NCI-H774 (cell line): ENCODE results near the gene NPAS2.
A peak's percentile ranks its signal among the peaks of the same experiment; 100 is the strongest.

Experiments used
- DNase-seq: peaks from one replicate; lab custom pipeline; 2025; lab: John Stamatoyannopoulos, UW

NPAS2 gene

GRCh38 chr2:101012054-101012705, 192.2 kb downstream of the NPAS2 start:
- DNase-seq = no peak

GRCh38 chr2:101012706-101013181, 192.8 kb downstream of the NPAS2 start:
- DNase-seq = peak; percentile 10

DNA sequence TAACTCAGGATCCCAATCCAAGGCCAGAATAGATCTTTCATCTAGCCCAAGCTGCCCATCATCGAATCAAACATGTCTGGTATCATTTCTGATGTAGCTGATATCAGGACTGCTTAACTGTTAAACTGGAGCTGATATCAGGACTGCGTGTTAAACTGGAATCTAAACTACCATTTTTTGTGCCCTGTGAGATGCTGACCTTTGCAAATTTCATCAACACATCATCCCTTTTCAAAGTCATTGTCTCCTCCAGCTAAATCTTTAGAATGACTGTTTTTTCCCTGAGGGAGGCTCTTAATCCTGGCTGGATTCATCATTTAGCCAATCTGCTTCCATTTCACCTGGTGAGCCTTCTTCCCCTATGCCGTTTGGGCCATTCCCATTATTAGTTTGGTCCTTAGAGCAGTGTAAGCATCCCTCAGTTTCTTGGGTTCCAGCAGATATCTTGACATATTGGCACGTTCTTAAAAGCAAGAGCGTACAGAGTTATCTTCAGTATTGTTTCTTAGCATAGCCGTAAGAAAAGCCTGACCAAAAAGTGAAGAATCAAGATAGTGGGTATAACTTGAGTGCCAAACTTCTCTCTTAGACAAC, 194.4 kb downstream of the NPAS2 start:
- no peak for DNase-seq

DNA sequence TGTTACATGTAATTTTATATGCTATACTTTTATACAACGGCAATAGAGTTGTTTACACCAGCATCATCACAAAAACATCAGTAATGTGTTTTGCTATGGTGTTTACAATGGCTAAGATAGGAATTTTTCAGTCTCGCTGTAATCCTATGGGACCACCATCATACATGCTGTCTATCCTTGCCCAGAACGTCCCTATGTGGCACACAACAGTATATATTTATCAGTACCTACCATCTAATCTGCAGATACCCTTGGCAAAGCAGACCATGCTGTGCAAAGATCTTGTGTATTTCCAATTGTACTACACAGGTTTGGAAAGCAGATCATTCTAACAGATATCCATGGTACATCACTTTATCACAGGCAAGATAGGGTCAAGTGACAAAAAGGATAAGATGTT, 197.4 kb downstream of the NPAS2 start:
- DNase-seq = no peak

DNA sequence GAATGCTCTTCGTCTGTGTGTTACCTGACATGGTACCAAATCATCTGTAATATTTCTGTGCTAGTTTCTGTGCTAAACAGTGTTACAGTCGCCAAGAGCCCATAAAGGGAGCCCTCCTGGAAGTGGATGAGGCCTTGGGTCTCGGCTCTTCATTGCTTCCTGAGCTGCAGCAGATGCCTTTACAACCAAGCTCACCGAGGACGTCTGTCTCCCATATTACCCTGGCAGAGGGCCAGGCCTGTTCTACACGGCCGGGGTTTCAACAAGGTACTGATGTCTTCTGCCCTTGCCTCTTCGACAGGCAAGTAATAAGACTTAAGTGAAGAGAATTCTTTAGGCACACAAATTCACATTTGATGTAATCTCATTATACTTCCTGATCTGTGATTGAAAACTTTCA, 199.0 kb downstream of the NPAS2 start:
- DNase-seq = no peak

DNA sequence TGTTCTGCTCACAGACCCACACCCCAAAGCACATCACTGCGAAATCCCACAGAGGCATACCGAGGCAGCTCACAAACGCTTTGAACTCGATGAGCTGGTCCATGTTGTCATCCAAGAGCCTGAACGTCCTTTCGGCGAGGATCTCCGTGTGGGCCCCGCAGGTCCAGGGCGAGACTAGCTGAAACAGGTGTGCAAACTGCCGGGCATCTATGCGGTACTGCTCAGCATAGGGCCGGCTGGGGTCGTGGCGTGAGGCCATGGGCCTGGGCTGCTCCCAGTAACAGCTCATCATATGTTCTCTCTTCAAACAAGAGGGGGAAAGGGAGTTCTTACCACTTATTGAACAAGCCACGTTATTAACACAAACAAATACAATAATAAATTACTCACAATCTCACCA, 202.3 kb downstream of the NPAS2 start:
- DNase-seq = no peak

DNA sequence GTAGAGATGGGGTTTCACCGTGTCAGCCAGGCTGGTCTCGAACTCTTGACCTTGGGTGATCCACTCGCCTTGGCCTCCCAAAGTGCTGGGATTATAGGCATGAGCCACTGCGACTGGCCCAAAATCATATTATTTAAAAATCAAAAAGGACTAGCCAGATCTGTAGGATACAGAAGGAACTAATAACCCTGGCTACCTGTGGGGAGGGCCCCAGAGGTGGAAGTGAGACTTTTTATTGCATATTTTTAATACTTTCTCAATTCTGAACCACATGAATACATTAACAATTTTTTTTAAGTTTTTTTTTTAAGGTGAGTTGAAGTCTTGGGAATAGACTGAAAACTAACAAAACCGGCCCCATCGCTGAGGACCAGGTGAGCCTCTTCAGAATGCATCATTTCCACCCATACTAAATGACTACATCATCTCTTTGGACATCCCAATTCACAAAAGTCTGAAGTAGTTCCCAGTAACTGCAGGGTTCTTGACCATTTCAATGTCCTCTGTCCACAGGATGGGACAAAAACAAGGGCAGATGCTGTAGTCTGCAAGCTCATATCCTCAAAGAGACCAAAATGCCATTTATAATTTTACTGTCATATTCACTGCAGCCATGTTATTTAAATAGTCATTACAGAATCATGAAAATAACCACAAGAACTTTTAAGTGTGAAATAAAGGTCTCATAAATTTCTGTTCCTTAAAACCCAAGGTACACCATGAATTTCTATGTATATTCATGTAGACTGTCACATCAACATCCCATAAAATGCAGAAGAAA, 203.6 kb downstream of the NPAS2 start:
- DNase-seq = no peak

DNA sequence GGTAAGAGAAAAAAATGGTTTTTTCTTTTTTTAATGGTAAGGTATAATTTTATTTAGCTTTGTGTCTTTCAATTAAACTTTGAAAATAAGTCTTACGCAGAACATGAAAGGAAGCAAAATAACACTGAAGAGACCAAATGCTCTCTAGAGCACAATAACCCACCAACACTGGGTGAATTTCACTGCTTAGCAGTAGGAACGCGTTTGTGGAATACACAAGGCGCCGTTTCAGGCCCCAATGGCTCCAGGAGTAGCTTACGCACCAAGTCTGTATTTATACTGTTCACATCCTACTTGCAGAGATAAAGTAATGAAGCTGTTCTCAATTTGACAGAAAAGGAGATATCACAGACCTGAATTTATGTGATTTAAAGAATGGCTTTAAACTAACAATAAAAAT, 205.6 kb downstream of the NPAS2 start:
- DNase-seq = no peak

DNA sequence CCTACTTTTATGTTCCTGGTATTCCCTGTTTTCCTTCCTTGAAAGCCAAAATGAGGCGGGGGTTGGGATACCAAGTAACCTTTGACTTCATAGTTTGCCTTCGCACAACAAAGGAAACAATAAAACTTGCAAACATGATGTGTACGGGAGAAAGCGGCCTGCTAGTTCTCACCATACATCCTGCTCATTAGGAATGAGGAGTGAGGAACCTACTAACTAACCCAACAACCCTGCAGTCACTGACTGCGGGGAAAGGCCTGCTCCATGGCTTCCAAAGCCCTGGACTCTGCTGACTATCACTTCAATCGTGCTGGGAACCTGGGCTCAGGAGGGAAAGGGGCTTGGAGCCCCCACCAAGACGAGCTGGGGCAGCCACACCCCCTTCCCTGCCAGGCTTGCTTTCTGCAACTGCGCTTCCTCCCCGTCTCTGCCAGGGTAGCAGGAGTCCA, 206.3 kb downstream of the NPAS2 start:
- no peak for DNase-seq

DNA sequence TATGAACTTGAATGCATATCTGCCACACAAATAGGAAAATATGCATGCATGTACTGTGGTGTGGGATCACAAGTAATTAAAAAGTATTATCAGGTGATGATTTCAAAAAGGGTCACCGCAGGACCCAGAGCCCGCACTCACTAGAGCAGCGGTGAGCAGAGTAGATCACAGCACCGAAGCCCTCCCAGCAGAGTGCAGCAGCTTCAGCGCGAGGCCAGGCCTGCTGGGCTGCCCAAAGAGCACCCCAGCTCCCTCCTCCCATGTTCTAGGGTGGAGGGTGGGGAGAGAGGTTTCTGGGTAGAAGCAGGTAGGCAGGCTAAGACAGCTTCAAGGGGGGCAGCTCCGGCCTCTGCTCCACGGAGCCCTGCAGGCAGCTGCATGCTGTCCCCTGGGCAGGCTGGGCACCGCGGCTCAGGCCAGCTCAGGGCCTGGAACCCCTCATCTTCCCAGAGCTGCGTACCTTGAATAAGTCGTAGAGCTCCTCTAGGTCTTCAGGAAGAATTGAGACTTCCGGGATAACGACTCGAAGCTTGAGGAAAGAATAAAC, 207.1 kb downstream of the NPAS2 start:
- DNase-seq = no peak

DNA sequence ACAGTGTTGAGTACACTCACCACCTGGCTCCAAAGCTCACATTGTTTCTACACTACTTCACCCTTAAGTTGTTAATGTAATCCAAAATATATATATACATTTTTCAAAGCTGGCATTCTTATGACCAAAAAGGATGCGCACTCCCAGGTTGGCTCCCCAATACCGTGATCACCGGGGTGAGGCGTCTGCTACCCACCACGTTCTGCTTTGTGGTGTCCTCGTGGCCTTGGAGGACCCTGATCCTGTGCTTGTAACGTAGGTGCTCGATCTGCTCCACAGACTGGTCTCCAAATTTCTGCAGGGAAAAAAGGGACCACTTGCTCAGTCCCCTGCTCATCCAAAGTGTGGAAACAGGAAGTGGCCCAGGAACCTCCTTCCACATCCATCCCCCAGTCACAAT, 207.9 kb downstream of the NPAS2 start:
- no peak for DNase-seq

DNA sequence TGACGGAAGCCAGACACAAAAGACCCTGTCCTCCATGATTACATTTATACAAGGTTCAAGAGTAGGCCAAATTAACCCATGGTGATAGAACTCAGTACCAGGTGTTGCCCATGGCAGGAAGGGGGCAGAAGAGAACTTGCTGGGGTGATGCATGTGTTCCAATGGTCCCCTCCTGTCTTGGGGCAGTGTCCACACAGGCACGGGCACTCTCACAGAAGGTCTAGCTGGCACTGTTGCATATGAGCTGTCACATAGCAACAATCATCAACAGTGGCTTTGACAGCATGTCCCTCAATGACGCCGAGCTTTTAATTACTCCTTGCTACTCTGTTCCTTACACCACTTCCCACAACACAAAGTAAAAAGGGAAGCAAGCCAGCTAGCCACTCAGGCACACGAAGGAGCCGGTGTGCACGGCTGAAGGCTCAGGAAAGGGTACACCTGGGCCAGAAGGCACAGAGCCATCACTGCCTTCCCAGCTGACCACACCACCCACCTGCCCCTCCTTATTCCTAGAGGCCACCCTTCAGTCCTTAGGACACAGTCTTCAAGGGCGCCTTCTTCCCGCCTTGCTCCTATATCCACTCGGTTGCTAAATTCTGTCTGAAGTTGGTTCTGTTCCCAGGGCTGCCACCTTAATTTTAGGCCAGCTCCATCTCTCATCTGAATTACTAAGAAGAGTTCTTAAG, 211.1 kb downstream of the NPAS2 start:
- DNase-seq = no peak

GRCh38 chr2:101032084-101032776, 212.3 kb downstream of the NPAS2 start:
- no peak for DNase-seq

DNA sequence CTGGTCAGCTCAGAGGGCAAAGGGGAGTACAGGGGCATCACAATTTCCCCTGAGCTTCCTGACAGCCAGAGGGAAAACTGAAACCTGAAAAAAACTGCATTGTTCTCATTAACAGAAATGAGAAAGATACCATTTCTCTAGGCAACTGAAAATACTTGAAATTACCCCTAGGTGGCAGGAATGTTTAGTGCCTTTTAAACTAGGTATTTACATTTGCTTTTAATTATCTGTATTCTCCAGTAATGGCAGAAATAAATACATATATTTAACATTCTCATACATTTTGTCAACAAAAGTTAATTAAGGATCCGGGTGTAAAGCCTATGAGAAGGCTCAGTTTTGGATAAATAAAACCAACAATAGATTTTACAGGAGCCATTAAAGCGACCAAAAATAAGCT, 216.6 kb downstream of the NPAS2 start:
- DNase-seq = no peak

DNA sequence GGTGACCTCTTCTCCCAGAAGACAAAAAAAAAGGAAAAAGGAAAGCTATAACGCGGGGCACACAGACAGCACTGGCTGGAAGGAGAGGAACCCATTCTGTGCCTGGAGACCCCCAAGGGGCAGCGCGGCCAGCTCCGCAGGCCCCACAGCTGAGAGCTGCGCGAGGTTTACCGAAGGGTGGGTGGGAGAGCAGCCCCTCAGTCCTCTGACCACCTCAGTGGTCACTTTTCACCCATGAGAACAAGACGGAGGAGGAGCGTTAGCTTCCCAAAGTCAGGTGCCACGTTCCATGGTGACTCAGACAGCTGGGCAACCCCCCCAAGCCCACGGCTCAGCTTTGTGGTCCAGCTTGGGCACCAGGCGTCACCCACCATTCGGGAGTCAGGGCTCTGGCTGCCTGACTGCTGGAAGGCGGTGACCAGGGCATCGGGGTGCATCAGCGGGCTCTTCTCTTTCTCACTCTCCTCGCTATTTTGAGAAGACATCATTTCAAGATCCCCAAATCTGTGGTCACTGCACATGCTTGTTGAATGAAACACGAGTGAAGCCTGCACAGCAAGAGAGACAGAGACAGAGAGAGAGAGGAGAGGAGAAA, 217.3 kb downstream of the NPAS2 start:
- no peak for DNase-seq

DNA sequence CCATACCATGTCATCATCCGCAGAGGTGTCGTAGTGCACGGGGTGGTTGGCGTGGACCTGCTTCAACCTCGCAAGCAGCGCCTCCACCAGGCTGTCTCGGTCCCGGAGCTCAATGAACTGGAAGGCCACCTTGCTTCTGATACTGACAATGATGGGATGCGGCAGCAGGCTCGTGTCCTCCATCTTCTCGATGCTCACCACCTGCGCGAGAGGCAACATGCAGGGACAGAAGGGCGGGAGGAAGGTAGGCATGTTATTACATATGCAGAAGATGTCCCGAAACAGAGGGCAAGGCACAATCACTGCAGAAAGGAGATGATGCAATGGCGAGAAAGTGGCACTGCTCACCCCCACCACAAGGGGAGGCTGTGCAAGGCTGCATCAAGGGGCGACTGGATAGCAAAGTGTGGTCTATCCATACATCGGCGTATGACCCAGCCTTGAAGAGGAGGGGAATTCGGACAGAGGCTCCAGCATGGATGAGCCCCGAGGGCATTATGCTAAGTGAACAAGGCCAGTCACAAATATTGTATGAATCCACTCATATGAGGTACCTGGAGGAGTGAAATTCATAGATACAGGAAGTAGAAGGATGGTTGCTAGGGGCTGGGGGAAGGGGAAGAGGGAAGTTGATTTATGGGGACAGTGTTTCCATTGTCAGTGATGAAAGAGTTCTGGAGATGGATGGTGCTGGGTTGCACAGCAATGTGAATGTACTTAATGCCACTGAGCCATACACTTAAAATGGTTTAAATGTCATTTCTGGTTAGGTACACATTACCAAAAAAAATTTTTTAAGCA, 218.7 kb downstream of the NPAS2 start:
- DNase-seq = no peak

DNA sequence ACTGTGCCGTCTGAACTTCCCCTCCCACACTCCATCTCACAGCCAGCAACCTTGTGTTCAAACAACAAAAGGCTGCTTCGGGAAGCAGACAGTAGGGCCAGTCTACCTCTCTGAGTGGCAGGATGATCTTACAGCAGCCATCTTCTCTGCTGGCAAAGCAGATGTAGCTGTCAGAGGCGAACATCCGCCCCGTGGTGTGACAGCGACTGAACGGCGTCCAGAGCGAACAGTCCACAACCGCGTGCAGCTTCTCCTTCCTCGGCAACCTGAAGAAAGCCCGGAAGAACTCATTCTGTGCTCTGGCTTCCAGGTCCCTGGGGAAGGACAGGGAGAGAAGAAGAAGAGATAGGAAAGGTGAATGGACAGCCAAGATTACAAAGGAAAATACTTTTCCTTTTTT, 220.1 kb downstream of the NPAS2 start:
- no peak for DNase-seq

- DNase-seq = no peak
Measured at GRCh38 chr2:101040761-101041160, 220.8 kb downstream of the NPAS2 start.

DNA sequence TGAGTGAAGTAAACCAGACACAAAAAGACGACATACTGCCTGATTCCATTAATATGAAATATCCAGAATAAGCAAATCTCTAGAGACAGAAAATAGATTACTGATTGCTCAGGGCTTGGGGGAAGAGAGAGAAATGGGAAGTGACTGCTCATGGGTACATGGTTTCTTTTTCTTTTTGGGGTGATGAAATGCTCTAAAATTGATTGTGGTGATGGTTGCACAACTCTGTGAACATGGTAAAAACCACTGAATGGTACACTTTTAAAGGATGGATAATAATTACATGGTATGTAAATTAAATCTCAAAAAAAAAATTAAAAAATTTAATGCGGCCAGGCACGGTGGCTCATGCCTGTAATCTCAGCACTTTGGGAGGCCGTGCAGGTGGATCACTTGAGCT, 221.5 kb downstream of the NPAS2 start:
- no peak for DNase-seq

- DNase-seq = no peak
Measured at GRCh38 chr2:101045330-101045729, 225.4 kb downstream of the NPAS2 start.
